ENCODE data around the gene ADH5. TPM values are rescaled to one million over a fixed set of nuclear protein-coding genes. Genes with fewer than 3 reads are reported as not detected.
"Not testable (repeated sequence)": the region's sequence is repeated elsewhere in the genome, so short reads cannot be mapped to it uniquely, and the experiment has no call there.

ADH5 gene
- total RNA-seq, 3 donors from 2014 or later = 136 to 236 (median 192) TPM

- TF ChIP-seq CTCF (IDR thresholded peaks at IDR 0.05) = no peak
- intact Hi-C loops (cut with DNase I, micrococcal nuclease) = no loop called here
- DNase-seq (no peak), ATAC-seq (no peak)
- H3K4me1 ChIP-seq (ENCODE audit: low read depth) = peaks cover 29% of the 10 kb centered on the region
- no peaks in the 10 kb centered on the region for H3K9me3 ChIP-seq
- no peak overlapping the region for H3K4me3 ChIP-seq
- no peaks in the 10 kb centered on the region for H3K36me3 ChIP-seq (ENCODE audit: low read depth)
These were observed 13.8 kb downstream of the ADH5 start for GRCh38 chr4:99074816-99075215.

- no peaks in the 10 kb centered on the region for H3K36me3 ChIP-seq (ENCODE audit: low read depth)
- H3K9me3 ChIP-seq = no peaks in the 10 kb centered on the region
- intact Hi-C loops (cut with DNase I, micrococcal nuclease) = no loop called here
- H3K4me3 ChIP-seq = no peak overlapping the region
- TF ChIP-seq CTCF (IDR thresholded peaks at IDR 0.05) = no peak
- peaks cover 2% of the 10 kb centered on the region for H3K4me1 ChIP-seq (ENCODE audit: low read depth)
- no peak for ATAC-seq
- no peak for DNase-seq
These were observed 17.4 kb downstream of the ADH5 start for GRCh38 chr4:99071159-99071558.

GRCh38 chr4:99067617-99068016 is 21.0 kb downstream of the ADH5 start:
- no peaks in the 10 kb centered on the region for H3K9me3 ChIP-seq
- H3K4me1 ChIP-seq (ENCODE audit: low read depth) = no peaks in the 10 kb centered on the region
- intact Hi-C loops (cut with DNase I, micrococcal nuclease) = no loop called here
- TF ChIP-seq CTCF (IDR thresholded peaks at IDR 0.05) = no peak
- no peaks in the 10 kb centered on the region for H3K36me3 ChIP-seq (ENCODE audit: low read depth)
- H3K4me3 ChIP-seq = no peak overlapping the region
- no peak for ATAC-seq
- no peak for DNase-seq

GRCh38 chr4:99065521-99065920 is 23.1 kb downstream of the ADH5 start:
- H3K4me3 ChIP-seq; H3K36me3 ChIP-seq (ENCODE audit: low read depth); DNase-seq; H3K9me3 ChIP-seq; H3K4me1 ChIP-seq (ENCODE audit: low read depth); ATAC-seq; intact Hi-C loops (cut with DNase I, micrococcal nuclease): not testable (repeated sequence)

GRCh38 chr4:99062120-99062519 is 26.5 kb downstream of the ADH5 start:
- no peak for TF ChIP-seq CTCF (IDR thresholded peaks at IDR 0.05)
- Histone ChIP-seq H3K36me3 (ENCODE audit: low read depth) (no peaks in the 10 kb centered on the region), H3K4me3 (no peak overlapping the region), H3K4me1 (ENCODE audit: low read depth) (no peaks in the 10 kb centered on the region), H3K9me3 (no peaks in the 10 kb centered on the region)
- no peak for DNase-seq
- intact Hi-C loops (cut with DNase I, micrococcal nuclease) = no loop called here
- no peak for ATAC-seq

- intact Hi-C loops (cut with DNase I, micrococcal nuclease) = no loop called here
- TF ChIP-seq CTCF (IDR thresholded peaks at IDR 0.05) = no peak
- DNase-seq (no peak), ATAC-seq (no peak)
- Histone ChIP-seq H3K36me3 (ENCODE audit: low read depth) (no peaks in the 10 kb centered on the region), H3K9me3 (no peaks in the 10 kb centered on the region), H3K4me3 (no peak overlapping the region), H3K4me1 (ENCODE audit: low read depth) (no peaks in the 10 kb centered on the region)
These were observed 27.4 kb downstream of the ADH5 start for GRCh38 chr4:99061048-99061700.

Data from mucosa of descending colon (tissue), 3 donors.